NCI-H748 (cell line): Measurements from ENCODE around the gene OSBPL3.
"Not testable (repeated sequence)": the region's sequence is repeated elsewhere in the genome, so short reads cannot be mapped to it uniquely, and the experiment has no call there.

ENCODE experiments used
- DNase-seq: peaks from one replicate; lab custom pipeline; 2025; ENCODE audit not compliant: unreplicated experiment; lab: John Stamatoyannopoulos, UW

OSBPL3 gene

GRCh38 chr7:24979863-24980533, at the start of gene OSBPL3:
TSS of gene OSBPL3 (minus strand) at chr7:24980178. CDS start at chr7:24892472, 87,706 bp downstream.
- peak; percentile 95 for DNase-seq

GRCh38 chr7:25029075-25029474, 49.1 kb upstream of the OSBPL3 start:
- DNase-seq = peak; percentile 38

- peak; percentile 98 for DNase-seq
Observed at GRCh38 chr7:25028370-25029021, 48.5 kb upstream of the OSBPL3 start.

GRCh38 chr7:25026156-25026555, 46.2 kb upstream of the OSBPL3 start:
- DNase-seq = peak; percentile 21

- DNase-seq = no peak
Observed at GRCh38 chr7:25025218-25025671, 45.3 kb upstream of the OSBPL3 start.

- DNase-seq = no peak
Observed at GRCh38 chr7:25024066-25024465, 44.1 kb upstream of the OSBPL3 start.

GRCh38 chr7:25017671-25018070, 37.7 kb upstream of the OSBPL3 start:
- DNase-seq = not testable (repeated sequence)

GRCh38 chr7:25014756-25015155, 34.8 kb upstream of the OSBPL3 start:
- no peak for DNase-seq

GRCh38 chr7:25012710-25013109, 32.7 kb upstream of the OSBPL3 start:
- not testable (repeated sequence) for DNase-seq

- no peak for DNase-seq
Observed at GRCh38 chr7:25012254-25012653, 32.3 kb upstream of the OSBPL3 start.

GRCh38 chr7:25009257-25009656, 29.3 kb upstream of the OSBPL3 start:
- no peak for DNase-seq

GRCh38 chr7:25007668-25008067, 27.7 kb upstream of the OSBPL3 start:
- DNase-seq = no peak

- DNase-seq = no peak
Observed at GRCh38 chr7:25006276-25006675, 26.3 kb upstream of the OSBPL3 start.

GRCh38 chr7:25005658-25006057, 25.7 kb upstream of the OSBPL3 start:
- DNase-seq = no peak

GRCh38 chr7:25002786-25003185, 22.8 kb upstream of the OSBPL3 start:
- no peak for DNase-seq

- DNase-seq = peak; percentile 22
Observed at GRCh38 chr7:24995466-24995865, 15.5 kb upstream of the OSBPL3 start.

- no peak for DNase-seq
Observed at GRCh38 chr7:24992314-24992713, 12.3 kb upstream of the OSBPL3 start.

GRCh38 chr7:24991353-24991752, 11.4 kb upstream of the OSBPL3 start:
- no peak for DNase-seq

- DNase-seq = peak; percentile 26
Observed at GRCh38 chr7:24987331-24987842, 7.4 kb upstream of the OSBPL3 start.

GRCh38 chr7:24982917-24983316, 2.9 kb upstream of the OSBPL3 start:
- peak; percentile 29 for DNase-seq

- DNase-seq = peak; percentile 86
Observed at GRCh38 chr7:24981171-24981951, 1.4 kb upstream of the OSBPL3 start.
